Measurements from ENCODE around the gene ATF3.
"Not testable (repeated sequence)": the region's sequence is repeated elsewhere in the genome, so short reads cannot be mapped to it uniquely, and the experiment has no call there.

Gene ATF3

GRCh38 chr1:212655668-212656440, 47.3 kb downstream of the ATF3 start:
- no peak for DNase-seq

GRCh38 chr1:212656730-212657129, 48.2 kb downstream of the ATF3 start:
- no peak for DNase-seq

GRCh38 chr1:212658250-212658649, 49.7 kb downstream of the ATF3 start:
- DNase-seq, result not testable (repeated sequence)

- DNase-seq, result no peak
Measured at GRCh38 chr1:212664409-212665199, 56.0 kb downstream of the ATF3 start.

- peak; percentile 29 for DNase-seq
Measured at GRCh38 chr1:212665241-212666115, 56.9 kb downstream of the ATF3 start.

GRCh38 chr1:212666116-212666775, 57.7 kb downstream of the ATF3 start:
- DNase-seq, result no peak

GRCh38 chr1:212667223-212668139, 58.9 kb downstream of the ATF3 start:
- DNase-seq, result peak; percentile 12

GRCh38 chr1:212668477-212668876, 59.9 kb downstream of the ATF3 start:
- no peak for DNase-seq

GRCh38 chr1:212669102-212669501, 60.5 kb downstream of the ATF3 start:
- DNase-seq, result no peak

GRCh38 chr1:212669600-212669999, 61.0 kb downstream of the ATF3 start:
- DNase-seq, result no peak

- no peak for DNase-seq
Measured at GRCh38 chr1:212670301-212670700, 61.7 kb downstream of the ATF3 start.
